Measurements from ENCODE around the gene AGAP4.
"Not testable (repeated sequence)": the region's sequence is repeated elsewhere in the genome, so short reads cannot be mapped to it uniquely, and the experiment has no call there.

DNA sequence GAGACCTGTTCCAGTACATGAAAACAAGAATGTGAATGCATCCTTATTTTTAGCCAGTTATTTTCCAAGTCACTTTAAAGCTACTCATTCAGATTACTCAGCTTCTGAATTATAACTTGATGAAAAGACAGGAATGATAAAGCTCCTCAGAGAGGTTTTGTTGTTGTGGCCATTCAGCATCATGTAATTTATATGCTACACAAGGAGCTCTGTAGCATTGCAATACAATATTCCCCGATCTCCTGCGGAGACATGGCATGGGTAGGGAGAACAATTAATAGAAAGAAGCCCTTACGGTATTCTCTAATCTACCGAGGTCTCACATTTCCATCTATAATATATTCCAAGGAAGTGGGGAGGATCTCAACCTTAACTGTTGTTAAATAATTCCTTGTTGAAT is 43.4 kb upstream of the AGAP4 start:
- TF ChIP-seq, protein P1, sequence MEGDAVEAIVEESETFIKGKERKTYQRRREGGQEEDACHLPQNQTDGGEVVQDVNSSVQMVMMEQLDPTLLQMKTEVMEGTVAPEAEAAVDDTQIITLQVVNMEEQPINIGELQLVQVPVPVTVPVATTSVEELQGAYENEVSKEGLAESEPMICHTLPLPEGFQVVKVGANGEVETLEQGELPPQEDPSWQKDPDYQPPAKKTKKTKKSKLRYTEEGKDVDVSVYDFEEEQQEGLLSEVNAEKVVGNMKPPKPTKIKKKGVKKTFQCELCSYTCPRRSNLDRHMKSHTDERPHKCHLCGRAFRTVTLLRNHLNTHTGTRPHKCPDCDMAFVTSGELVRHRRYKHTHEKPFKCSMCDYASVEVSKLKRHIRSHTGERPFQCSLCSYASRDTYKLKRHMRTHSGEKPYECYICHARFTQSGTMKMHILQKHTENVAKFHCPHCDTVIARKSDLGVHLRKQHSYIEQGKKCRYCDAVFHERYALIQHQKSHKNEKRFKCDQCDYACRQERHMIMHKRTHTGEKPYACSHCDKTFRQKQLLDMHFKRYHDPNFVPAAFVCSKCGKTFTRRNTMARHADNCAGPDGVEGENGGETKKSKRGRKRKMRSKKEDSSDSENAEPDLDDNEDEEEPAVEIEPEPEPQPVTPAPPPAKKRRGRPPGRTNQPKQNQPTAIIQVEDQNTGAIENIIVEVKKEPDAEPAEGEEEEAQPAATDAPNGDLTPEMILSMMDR (IDR thresholded peaks at IDR 0.05; ENCODE audit: low read depth, low read length) = not testable (repeated sequence)
- TF ChIP-seq MYC (IDR thresholded peaks at IDR 0.05; ENCODE audit: low read depth, low read length) = not testable (repeated sequence)

Data from NB4 (cell line).